Diencephalon (tissue), 1 donor: ENCODE data around the gene ZBTB2. TPM values are rescaled to one million over a fixed set of nuclear protein-coding genes. Genes with fewer than 3 reads are reported as not detected.

Experiments used
- small RNA-seq: library from RNA; depleted of rRNA; stranded (forward); fragments of <200 nt; gene quantifications from one replicate; pipeline ENCODE3, GENCODE V24; 2014
- total RNA-seq: library from RNA; depleted of rRNA; stranded (reverse); fragments of >200 nt; gene quantifications from one replicate; pipeline ENCODE4 v1.2.3, GENCODE V29; 2014

The ZBTB2 gene, protein sequence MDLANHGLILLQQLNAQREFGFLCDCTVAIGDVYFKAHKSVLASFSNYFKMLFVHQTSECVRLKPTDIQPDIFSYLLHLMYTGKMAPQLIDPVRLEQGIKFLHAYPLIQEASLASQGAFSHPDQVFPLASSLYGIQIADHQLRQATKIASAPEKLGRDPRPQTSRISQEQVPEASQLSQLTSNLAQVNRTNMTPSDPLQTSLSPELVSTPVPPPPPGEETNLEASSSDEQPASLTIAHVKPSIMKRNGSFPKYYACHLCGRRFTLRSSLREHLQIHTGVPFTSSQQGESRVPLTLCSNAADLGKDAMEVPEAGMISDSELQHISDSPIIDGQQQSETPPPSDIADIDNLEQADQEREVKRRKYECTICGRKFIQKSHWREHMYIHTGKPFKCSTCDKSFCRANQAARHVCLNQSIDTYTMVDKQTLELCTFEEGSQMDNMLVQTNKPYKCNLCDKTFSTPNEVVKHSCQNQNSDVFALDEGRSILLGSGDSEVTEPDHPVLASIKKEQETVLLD
- 8.8 TPM for total RNA-seq

DNA sequence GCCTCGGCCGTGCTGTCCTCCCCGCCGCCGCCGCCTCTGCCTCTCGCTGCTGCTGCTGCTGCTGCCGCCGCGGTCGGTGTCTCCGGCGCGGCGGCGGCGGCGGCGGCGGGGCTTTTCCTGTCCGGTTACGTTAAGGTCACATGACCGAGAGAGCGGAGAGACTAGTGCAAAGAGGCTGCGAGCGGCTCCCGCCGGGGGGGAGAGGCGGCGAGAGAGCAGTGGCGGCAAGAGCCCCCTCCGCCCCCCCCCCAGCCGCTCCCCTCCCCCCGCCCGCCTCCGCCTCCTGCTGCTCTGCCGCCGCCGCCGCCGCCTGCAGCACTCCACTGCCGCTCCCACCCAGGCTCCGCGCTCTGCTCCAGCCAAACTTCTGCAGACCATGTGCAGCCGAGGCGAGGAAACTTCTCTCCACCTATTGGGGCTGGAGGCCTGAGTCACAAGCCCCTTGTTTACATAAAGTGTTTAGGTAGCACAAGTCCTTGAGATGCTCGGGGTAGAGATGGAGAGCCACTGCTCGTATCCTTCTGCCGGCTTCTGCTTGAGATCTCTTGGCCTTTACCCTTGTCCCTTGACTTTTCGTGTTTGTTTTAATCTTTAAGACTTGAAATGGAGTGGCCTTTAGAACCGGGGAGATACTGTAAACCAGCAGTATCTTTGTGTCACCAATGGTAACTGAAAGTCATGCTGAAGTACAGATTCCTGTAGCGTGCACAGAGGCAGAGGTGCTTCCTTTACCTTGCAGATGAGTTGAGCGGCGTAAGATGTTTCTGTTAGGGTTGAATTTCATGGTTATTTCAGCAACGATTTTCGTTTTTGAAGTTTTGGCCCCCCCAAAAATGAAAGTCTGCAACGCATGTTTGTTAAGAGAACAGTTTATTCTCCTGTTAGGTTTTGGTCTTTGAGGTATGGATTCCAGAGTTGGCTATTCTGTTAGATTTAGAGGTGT is at the start of gene ZBTB2:
ZBTB2 (minus strand) TSS at position 89 of the 943 bp plus-strand sequence. CDS start 17,922 bp downstream, outside the sequence.

Small RNA genes within 50 kb of the gene (small RNA-seq; reads per million reads assigned to genes)
- not detected for gene RF00019

Other genes with a start within 250 kb of the ZBTB2 start
- 120 TPM for gene AKAP12, start 151.6 kb downstream of the ZBTB2 start, total RNA-seq
- gene RMND1, start 60.6 kb upstream of the ZBTB2 start, total RNA-seq, result 42.0 TPM
- gene CCDC170, start 102.5 kb upstream of the ZBTB2 start, total RNA-seq, result 5.5 TPM